ENCODE data around the gene LGI2. TPM values are rescaled to one million over a fixed set of nuclear protein-coding genes. Genes with fewer than 3 reads are reported as not detected.

The LGI2 gene
- total and polyA plus RNA-seq, 9 of the 15 experiments (the other 6 are each of a cell fraction or from before 2014, with no cell fraction given), result 0.03 to 0.07 TPM; not detected in 7

DNA sequence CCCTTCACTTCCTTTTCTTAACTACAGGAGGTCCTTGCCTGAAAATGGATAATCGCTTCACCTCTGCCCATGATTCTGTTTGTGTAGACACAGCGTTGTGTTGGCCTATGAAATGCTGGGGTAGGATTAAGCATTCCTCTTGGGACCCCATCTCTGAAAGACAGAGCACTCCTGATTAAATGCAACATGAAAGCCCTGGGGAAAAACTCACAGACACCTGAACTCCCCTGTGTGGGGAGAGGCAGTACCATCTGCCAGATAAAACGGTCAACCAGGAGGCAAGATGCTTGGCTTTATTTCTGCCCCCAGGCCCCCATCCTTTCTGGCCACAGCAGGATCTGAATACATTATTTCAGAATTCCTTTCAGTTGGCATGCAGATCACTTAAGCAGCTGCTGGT lies 1.9 kb downstream of the LGI2 start:
- Histone ChIP-seq H3K27ac (ENCODE audit: extremely low read depth, low read depth, low read length) (no peak overlapping the region), H3K9me3 (replicated peaks; ENCODE audit: control insufficient read depth, insufficient read depth, low read depth, low read length) (no peaks in the 10 kb centered on the region), H3K9ac (ENCODE audit: insufficient read depth in 1 of 2, low read depth in 2 of 2, low read length in 2 of 2) (no peak overlapping the region), H3K4me2 (ENCODE audit: insufficient read depth, low read length) (no peak overlapping the region), H3K79me2 (ENCODE audit: control insufficient read depth, insufficient read depth, low read length) (no peaks in the 10 kb centered on the region), H3K36me3 (ENCODE audit: control insufficient read depth, insufficient read depth, low read length) (no peaks in the 10 kb centered on the region), H3K4me3 (no peak overlapping the region), H2AFZ (ENCODE audit: low read depth, low read length) (no peak overlapping the region), H4K20me1 (replicated peaks; ENCODE audit: control insufficient read depth, insufficient read depth, low read length) (no peaks in the 10 kb centered on the region), H3K27me3 (ENCODE audit: control insufficient read depth in 2 of 2, insufficient read depth in 2 of 2, low read length in 2 of 2) (peaks cover 28 to 45% of the 10 kb centered on the region in 2 experiments), H3K4me1 (replicated peaks in 1 of 2; ENCODE audit: control insufficient read depth in 2 of 2, insufficient read depth in 2 of 2, low read length in 2 of 2) (peaks cover 0 to 5% of the 10 kb centered on the region in 2 experiments; a peak in 2 of 5 replicates), H3K9me1 (ENCODE audit: control insufficient read depth, insufficient read depth, low read length) (peaks cover 3% of the 10 kb centered on the region)
- in situ Hi-C loops (cut with MboI), result no loop called here
- BruUV-seq (replicated peaks), result no TSS peak
- no peak for DNase-seq (ENCODE audit: extremely low read depth in 1 of 4, low spot score in 3 of 4)
- ATAC-seq, result no peak
- ChIA-PET POLR2A (interaction anchor here (0.6 kb wide), 1 partner anchor 11 kb away, joined by 3 read pairs; no protein-coding TSS in a partner anchor), CTCF (ENCODE audit: low intra/inter-chr PET ratio) (no interaction called here)
- TF ChIP-seq, protein P1, sequence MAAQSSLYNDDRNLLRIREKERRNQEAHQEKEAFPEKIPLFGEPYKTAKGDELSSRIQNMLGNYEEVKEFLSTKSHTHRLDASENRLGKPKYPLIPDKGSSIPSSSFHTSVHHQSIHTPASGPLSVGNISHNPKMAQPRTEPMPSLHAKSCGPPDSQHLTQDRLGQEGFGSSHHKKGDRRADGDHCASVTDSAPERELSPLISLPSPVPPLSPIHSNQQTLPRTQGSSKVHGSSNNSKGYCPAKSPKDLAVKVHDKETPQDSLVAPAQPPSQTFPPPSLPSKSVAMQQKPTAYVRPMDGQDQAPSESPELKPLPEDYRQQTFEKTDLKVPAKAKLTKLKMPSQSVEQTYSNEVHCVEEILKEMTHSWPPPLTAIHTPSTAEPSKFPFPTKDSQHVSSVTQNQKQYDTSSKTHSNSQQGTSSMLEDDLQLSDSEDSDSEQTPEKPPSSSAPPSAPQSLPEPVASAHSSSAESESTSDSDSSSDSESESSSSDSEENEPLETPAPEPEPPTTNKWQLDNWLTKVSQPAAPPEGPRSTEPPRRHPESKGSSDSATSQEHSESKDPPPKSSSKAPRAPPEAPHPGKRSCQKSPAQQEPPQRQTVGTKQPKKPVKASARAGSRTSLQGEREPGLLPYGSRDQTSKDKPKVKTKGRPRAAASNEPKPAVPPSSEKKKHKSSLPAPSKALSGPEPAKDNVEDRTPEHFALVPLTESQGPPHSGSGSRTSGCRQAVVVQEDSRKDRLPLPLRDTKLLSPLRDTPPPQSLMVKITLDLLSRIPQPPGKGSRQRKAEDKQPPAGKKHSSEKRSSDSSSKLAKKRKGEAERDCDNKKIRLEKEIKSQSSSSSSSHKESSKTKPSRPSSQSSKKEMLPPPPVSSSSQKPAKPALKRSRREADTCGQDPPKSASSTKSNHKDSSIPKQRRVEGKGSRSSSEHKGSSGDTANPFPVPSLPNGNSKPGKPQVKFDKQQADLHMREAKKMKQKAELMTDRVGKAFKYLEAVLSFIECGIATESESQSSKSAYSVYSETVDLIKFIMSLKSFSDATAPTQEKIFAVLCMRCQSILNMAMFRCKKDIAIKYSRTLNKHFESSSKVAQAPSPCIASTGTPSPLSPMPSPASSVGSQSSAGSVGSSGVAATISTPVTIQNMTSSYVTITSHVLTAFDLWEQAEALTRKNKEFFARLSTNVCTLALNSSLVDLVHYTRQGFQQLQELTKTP (IDR thresholded peaks at IDR 0.05; ENCODE audit: low read depth in 1 of 2, partially characterized antibody in 2 of 2), result no peak
- TF ChIP-seq SRSF9 (IDR thresholded peaks at IDR 0.05; ENCODE audit: borderline replicate concordance, low read depth, low read length), result no peak
- TF ChIP-seq ZKSCAN1 (IDR thresholded peaks at IDR 0.05; ENCODE audit: low read depth, low read length), result no peak
- TF ChIP-seq MTF1 (CRISPR knock-in tag; IDR thresholded peaks at IDR 0.05; ENCODE audit: borderline replicate concordance), result no peak
- TF ChIP-seq BCL6 (CRISPR knock-in tag; IDR thresholded peaks at IDR 0.05), result no peak
- no peak for TF ChIP-seq ZNF764 (CRISPR knock-in tag; IDR thresholded peaks at IDR 0.05; ENCODE audit: low read depth)
- TF ChIP-seq, protein P2, sequence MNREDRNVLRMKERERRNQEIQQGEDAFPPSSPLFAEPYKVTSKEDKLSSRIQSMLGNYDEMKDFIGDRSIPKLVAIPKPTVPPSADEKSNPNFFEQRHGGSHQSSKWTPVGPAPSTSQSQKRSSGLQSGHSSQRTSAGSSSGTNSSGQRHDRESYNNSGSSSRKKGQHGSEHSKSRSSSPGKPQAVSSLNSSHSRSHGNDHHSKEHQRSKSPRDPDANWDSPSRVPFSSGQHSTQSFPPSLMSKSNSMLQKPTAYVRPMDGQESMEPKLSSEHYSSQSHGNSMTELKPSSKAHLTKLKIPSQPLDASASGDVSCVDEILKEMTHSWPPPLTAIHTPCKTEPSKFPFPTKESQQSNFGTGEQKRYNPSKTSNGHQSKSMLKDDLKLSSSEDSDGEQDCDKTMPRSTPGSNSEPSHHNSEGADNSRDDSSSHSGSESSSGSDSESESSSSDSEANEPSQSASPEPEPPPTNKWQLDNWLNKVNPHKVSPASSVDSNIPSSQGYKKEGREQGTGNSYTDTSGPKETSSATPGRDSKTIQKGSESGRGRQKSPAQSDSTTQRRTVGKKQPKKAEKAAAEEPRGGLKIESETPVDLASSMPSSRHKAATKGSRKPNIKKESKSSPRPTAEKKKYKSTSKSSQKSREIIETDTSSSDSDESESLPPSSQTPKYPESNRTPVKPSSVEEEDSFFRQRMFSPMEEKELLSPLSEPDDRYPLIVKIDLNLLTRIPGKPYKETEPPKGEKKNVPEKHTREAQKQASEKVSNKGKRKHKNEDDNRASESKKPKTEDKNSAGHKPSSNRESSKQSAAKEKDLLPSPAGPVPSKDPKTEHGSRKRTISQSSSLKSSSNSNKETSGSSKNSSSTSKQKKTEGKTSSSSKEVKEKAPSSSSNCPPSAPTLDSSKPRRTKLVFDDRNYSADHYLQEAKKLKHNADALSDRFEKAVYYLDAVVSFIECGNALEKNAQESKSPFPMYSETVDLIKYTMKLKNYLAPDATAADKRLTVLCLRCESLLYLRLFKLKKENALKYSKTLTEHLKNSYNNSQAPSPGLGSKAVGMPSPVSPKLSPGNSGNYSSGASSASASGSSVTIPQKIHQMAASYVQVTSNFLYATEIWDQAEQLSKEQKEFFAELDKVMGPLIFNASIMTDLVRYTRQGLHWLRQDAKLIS (CRISPR knock-in tag; IDR thresholded peaks at IDR 0.05), result no peak
- TF ChIP-seq, protein P3, sequence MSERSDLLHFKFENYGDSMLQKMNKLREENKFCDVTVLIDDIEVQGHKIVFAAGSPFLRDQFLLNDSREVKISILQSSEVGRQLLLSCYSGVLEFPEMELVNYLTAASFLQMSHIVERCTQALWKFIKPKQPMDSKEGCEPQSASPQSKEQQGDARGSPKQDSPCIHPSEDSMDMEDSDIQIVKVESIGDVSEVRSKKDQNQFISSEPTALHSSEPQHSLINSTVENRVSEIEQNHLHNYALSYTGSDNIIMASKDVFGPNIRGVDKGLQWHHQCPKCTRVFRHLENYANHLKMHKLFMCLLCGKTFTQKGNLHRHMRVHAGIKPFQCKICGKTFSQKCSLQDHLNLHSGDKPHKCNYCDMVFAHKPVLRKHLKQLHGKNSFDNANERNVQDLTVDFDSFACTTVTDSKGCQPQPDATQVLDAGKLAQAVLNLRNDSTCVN (CRISPR knock-in tag; IDR thresholded peaks at IDR 0.05), result no peak
- TF ChIP-seq KHSRP (IDR thresholded peaks at IDR 0.05), result no peak
- TF ChIP-seq TCF7 (IDR thresholded peaks at IDR 0.05; ENCODE audit: borderline replicate concordance), result no peak
- TF ChIP-seq ETV5 (CRISPR knock-in tag; IDR thresholded peaks at IDR 0.05; ENCODE audit: low read depth), result no peak
- TF ChIP-seq L3MBTL2 (IDR thresholded peaks at IDR 0.05), result no peak
- no peak for TF ChIP-seq OTX1 (CRISPR knock-in tag; IDR thresholded peaks at IDR 0.05)
- 0% methylated on average over 3 of the region's 3 CpGs for WGBS (ENCODE audit: insufficient coverage, low coverage, missing lambda C conversion rate)
- intact Hi-C loops (cut with micrococcal nuclease), result no loop called here
- FAIRE-seq, result no peak
